ENCODE measurements around the gene ZBTB37. TPM values are rescaled to one million over a fixed set of nuclear protein-coding genes. Genes with fewer than 3 reads are reported as not detected.

The ZBTB37 gene
- total RNA-seq, 1 donor from 2014 or later: 12.2 TPM

- H3K27ac Mint-ChIP-seq: no peak overlapping the region
- no peaks in the 10 kb centered on the region for H3K4me1 Mint-ChIP-seq (ENCODE audit: low read depth)
- no peak for DNase-seq (ENCODE audit: low spot score, unreplicated experiment)
- H3K4me3 Mint-ChIP-seq (ENCODE audit: low read depth): no peak overlapping the region
- TF ChIP-seq, protein P1, sequence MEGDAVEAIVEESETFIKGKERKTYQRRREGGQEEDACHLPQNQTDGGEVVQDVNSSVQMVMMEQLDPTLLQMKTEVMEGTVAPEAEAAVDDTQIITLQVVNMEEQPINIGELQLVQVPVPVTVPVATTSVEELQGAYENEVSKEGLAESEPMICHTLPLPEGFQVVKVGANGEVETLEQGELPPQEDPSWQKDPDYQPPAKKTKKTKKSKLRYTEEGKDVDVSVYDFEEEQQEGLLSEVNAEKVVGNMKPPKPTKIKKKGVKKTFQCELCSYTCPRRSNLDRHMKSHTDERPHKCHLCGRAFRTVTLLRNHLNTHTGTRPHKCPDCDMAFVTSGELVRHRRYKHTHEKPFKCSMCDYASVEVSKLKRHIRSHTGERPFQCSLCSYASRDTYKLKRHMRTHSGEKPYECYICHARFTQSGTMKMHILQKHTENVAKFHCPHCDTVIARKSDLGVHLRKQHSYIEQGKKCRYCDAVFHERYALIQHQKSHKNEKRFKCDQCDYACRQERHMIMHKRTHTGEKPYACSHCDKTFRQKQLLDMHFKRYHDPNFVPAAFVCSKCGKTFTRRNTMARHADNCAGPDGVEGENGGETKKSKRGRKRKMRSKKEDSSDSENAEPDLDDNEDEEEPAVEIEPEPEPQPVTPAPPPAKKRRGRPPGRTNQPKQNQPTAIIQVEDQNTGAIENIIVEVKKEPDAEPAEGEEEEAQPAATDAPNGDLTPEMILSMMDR (IDR thresholded peaks at IDR 0.05; ENCODE audit: unreplicated experiment): no peak
- H3K9me3 Mint-ChIP-seq (ENCODE audit: low read depth): no peaks in the 10 kb centered on the region
- no peaks in the 10 kb centered on the region for H3K27me3 Mint-ChIP-seq
- peaks cover 33% of the 10 kb centered on the region for H3K36me3 Mint-ChIP-seq (ENCODE audit: insufficient read depth)
These were observed 78.3 kb downstream of the ZBTB37 start for GRCh38 chr1:173946380-173946921.

DNA sequence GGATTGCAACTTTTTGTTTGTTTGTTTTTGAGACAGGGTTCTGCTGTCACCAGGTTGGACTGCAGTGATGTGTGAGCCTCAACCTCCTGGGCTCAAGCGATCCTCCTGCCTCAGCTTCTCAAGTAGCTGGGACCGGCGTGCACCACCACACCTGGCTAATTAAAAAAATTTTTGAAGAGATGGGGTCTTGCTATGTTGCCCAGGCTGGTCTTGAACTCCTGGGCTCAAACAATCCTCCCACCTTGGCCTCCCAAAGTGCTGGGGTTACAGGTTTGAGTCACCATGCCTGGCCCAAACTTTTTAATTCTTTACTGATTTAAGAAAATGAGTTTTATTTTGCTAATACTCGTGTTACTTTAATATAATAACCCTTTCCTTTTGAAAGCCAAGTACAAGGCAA lies 80.4 kb downstream of the ZBTB37 start:
- no peak for DNase-seq (ENCODE audit: low spot score, unreplicated experiment)
- TF ChIP-seq, protein P1 (IDR thresholded peaks at IDR 0.05; ENCODE audit: unreplicated experiment): no peak
- no peak overlapping the region for H3K4me3 Mint-ChIP-seq (ENCODE audit: low read depth)
- H3K36me3 Mint-ChIP-seq (ENCODE audit: insufficient read depth): peaks cover 30% of the 10 kb centered on the region
- H3K9me3 Mint-ChIP-seq (ENCODE audit: low read depth): no peaks in the 10 kb centered on the region
- H3K27ac Mint-ChIP-seq: no peak overlapping the region
- no peaks in the 10 kb centered on the region for H3K4me1 Mint-ChIP-seq (ENCODE audit: low read depth)
- no peaks in the 10 kb centered on the region for H3K27me3 Mint-ChIP-seq

Other genes starting within 250 kb of the ZBTB37 start
- not detected in 2 replicates for gene TEX50, start 233.0 kb upstream of the ZBTB37 start, total RNA-seq
- 1.2 and 1.5 TPM in 2 replicates for gene ANKRD45, start 198.5 kb upstream of the ZBTB37 start, total RNA-seq
- gene KLHL20, start 153.4 kb upstream of the ZBTB37 start, total RNA-seq: 18.1 and 19.9 TPM in 2 replicates
- 20.2 and 21.1 TPM in 2 replicates for gene DARS2, start 43.7 kb upstream of the ZBTB37 start, total RNA-seq
- 11.6 and 12.0 TPM in 2 replicates for gene CENPL, start 43.5 kb upstream of the ZBTB37 start, total RNA-seq
- 352 and 423 TPM in 2 replicates for gene GAS5, start 391 bp upstream of the ZBTB37 start, total RNA-seq
- gene SERPINC1, start 48.9 kb downstream of the ZBTB37 start, total RNA-seq: 0.31 TPM in 1 of 2 replicates, not detected in the other
- 42.0 and 45.8 TPM in 2 replicates for gene RC3H1, start 154.0 kb downstream of the ZBTB37 start, total RNA-seq

Data from progenitor cell of endocrine pancreas (in vitro differentiated cells).